AG04450 (cell line): ENCODE data around the gene ZNF280B. TPM values are rescaled to one million over a fixed set of nuclear protein-coding genes. Genes with fewer than 3 reads are reported as not detected.

Source experiments
- CTCF ChIA-PET: fragments of 300-600, 350-600 bp; formaldehyde crosslinking; extraction: SDS; loops from one replicate; lab custom pipeline; 2022; ENCODE audit warnings: antibody characterized with exemption, inconsistent platforms; lab: Charles Lee
- POLR2A ChIA-PET: fragments of 350-600 bp; formaldehyde crosslinking; extraction: SDS; loops from one replicate; lab custom pipeline; 2021; ENCODE audit warnings: antibody characterized with exemption, inconsistent platforms; lab: Yijun Ruan, JAX
- DNase-seq: peaks from one replicate; pipeline ENCODE4 v3.0.0-alpha.2; 2011; ENCODE audit warnings: low read depth, low spot score
- H3K27ac ChIP-seq: one replicate; pipeline ENCODE4 v1.5.1; 2012; ENCODE audit warnings: low read depth, low read length, control low read depth
- H3K27me3 ChIP-seq: one replicate; pipeline ENCODE4 v1.6.0; 2012; ENCODE audit warnings: low read length; ENCODE audit not compliant: control insufficient read depth, insufficient read depth
- H3K4me3 ChIP-seq: 2 replicates; pipeline ENCODE4 v1.5.1; 2011; ENCODE audit warnings: mild to moderate bottlenecking, low read depth, low read length, control low read depth
- H3K9me3 ChIP-seq: 2 replicates; pipeline ENCODE4 v1.5.1; 2012; ENCODE audit warnings: low read length; ENCODE audit not compliant: control insufficient read depth, insufficient read depth
- CTCF ChIP-seq: IDR thresholded peaks from 2 replicates; pipeline ENCODE4 v1.5.1; 2011; ENCODE audit warnings: low read depth, low read length, control low read depth, inconsistent platforms
- polyA plus RNA-seq: library from polyadenylated mRNA; depleted of rRNA; stranded (reverse); fragments of >200 nt; gene quantifications from 2 replicates; pipeline ENCODE4 v1.2.3, GENCODE V29; 2011

ZNF280B gene
- polyA plus RNA-seq, 1 experiment, result 2.3 TPM

- POLR2A ChIA-PET, result no interaction called here
- no peak overlapping the region for H3K4me3 ChIP-seq
- no peak for DNase-seq
- CTCF ChIA-PET, result no interaction called here
- no peak overlapping the region for H3K27ac ChIP-seq
- peaks cover 2% of the 10 kb centered on the region for H3K27me3 ChIP-seq
- TF ChIP-seq CTCF, result no peak
- peaks cover 13% of the 10 kb centered on the region; the same call in 1 of the 2 replicates for H3K9me3 ChIP-seq
Observed at GRCh38 chr22:22554587-22555284, 46.2 kb upstream of the ZNF280B start.

- H3K27ac ChIP-seq, result no peak overlapping the region
Observed at GRCh38 chr22:22553735-22554586, 45.4 kb upstream of the ZNF280B start.

GRCh38 chr22:22553141-22553540 is 44.6 kb upstream of the ZNF280B start:
- Histone ChIP-seq H3K27me3 (peaks cover 5% of the 10 kb centered on the region), H3K9me3 (peaks cover 6% of the 10 kb centered on the region; the same call in 1 of the 2 replicates), H3K27ac (no peak overlapping the region), H3K4me3 (no peak overlapping the region)
- no peak for TF ChIP-seq CTCF
- ChIA-PET CTCF (no interaction called here), POLR2A (no interaction called here)
- no peak for DNase-seq

More at GRCh38 chr22:22553735-22554586, 45.4 kb upstream of the ZNF280B start:
- TF ChIP-seq CTCF, result no peak
- Histone ChIP-seq H3K27me3 (peaks cover 4% of the 10 kb centered on the region), H3K4me3 (no peak overlapping the region), H3K9me3 (peaks cover 10% of the 10 kb centered on the region; the same call in 1 of the 2 replicates)
- CTCF ChIA-PET, result no interaction called here
- no peak for DNase-seq
- POLR2A ChIA-PET, result no interaction called here

- no peak for TF ChIP-seq CTCF
- ChIA-PET POLR2A (no interaction called here), CTCF (no interaction called here)
- peaks cover 5% of the 10 kb centered on the region for H3K27me3 ChIP-seq
- H3K9me3 ChIP-seq, result peaks cover 6% of the 10 kb centered on the region; the same call in 1 of the 2 replicates
- DNase-seq, result no peak
- H3K4me3 ChIP-seq, result no peak overlapping the region
- H3K27ac ChIP-seq, result no peak overlapping the region
Observed at GRCh38 chr22:22552630-22553029, 44.1 kb upstream of the ZNF280B start.
